GM23248 (cell line): Measurements from ENCODE around the gene PPP1R1C. TPM values are rescaled to one million over a fixed set of nuclear protein-coding genes. Genes with fewer than 3 reads are reported as not detected.

Source experiments
- DNase-seq: peaks from one replicate; pipeline ENCODE4 v3.0.0-alpha.2; 2015
- H2AFZ ChIP-seq: fragments of 200-600 bp; sonication (generic); 2 replicates; pipeline ENCODE4 v1.6.1; 2016; ENCODE audit warnings: antibody characterized with exemption
- H3F3A ChIP-seq: fragments of 200-600 bp; sonication (generic); 2 replicates; pipeline ENCODE4 v1.6.1; 2016; ENCODE audit warnings: mild to moderate bottlenecking, antibody characterized with exemption, mixed run types; ENCODE audit not compliant: insufficient read depth
- H3K27ac ChIP-seq: fragments of 200-600 bp; sonication (generic); 2 replicates; pipeline ENCODE4 v1.5.1; 2016; ENCODE audit warnings: mild to moderate bottlenecking
- H3K27me3 ChIP-seq: fragments of 200-600 bp; sonication (generic); replicated peaks from 2 replicates; pipeline ENCODE4 v1.6.1; 2016; ENCODE audit warnings: mild to moderate bottlenecking; ENCODE audit not compliant: insufficient read depth
- H3K36me3 ChIP-seq: fragments of 200-600 bp; sonication (generic); 2 replicates; pipeline ENCODE4 v1.6.1; 2016; ENCODE audit warnings: low read depth, mild to moderate bottlenecking
- H3K4me1 ChIP-seq: fragments of 200-600 bp; sonication (generic); 2 replicates; pipeline ENCODE4 v1.6.1; 2016; ENCODE audit warnings: mild to moderate bottlenecking; ENCODE audit not compliant: insufficient read depth
- H3K4me2 ChIP-seq: fragments of 200-600 bp; sonication (generic); one replicate; pipeline ENCODE4 v1.6.1; 2016; ENCODE audit warnings: mild to moderate bottlenecking; ENCODE audit not compliant: unreplicated experiment
- H3K4me3 ChIP-seq: fragments of 200-600 bp; sonication (generic); 2 replicates; pipeline ENCODE4 v1.5.1; 2016; ENCODE audit warnings: mild to moderate bottlenecking
- H3K79me2 ChIP-seq: fragments of 200-600 bp; sonication (generic); 2 replicates; pipeline ENCODE4 v1.6.1; 2016; ENCODE audit warnings: mild to moderate bottlenecking; ENCODE audit not compliant: insufficient read depth
- H3K9ac ChIP-seq: fragments of 200-600 bp; sonication (generic); 2 replicates; pipeline ENCODE4 v1.6.1; 2016; ENCODE audit warnings: mild to moderate bottlenecking
- H3K9me2 ChIP-seq: fragments of 200-600 bp; sonication (generic); 2 replicates; pipeline ENCODE4 v1.6.1; 2016; ENCODE audit warnings: mixed run types, mild to moderate bottlenecking, moderate library complexity; ENCODE audit not compliant: insufficient read depth
- H3K9me3 ChIP-seq: fragments of 200-600 bp; sonication (generic); one replicate; pipeline ENCODE4 v1.6.1; 2017; ENCODE audit warnings: low read depth
- H4K20me1 ChIP-seq: fragments of 200-600 bp; sonication (generic); 2 replicates; pipeline ENCODE4 v1.6.0; 2016; ENCODE audit not compliant: insufficient read depth
- EZH2 ChIP-seq: fragments of 200-600 bp; sonication (generic); IDR thresholded peaks from 2 replicates; pipeline ENCODE4 v1.6.1; 2018; ENCODE audit warnings: antibody characterized with exemption, mild to moderate bottlenecking; ENCODE audit not compliant: insufficient read depth, poor library complexity, severe bottlenecking
- EZH2phosphoT487 ChIP-seq: fragments of 200-600 bp; sonication (generic); IDR thresholded peaks from 2 replicates; pipeline ENCODE4 v1.6.1; 2018; ENCODE audit warnings: antibody characterized with exemption, moderate library complexity, mild to moderate bottlenecking, low read depth; ENCODE audit not compliant: insufficient read depth
- WGBS, 2 experiments: methylation state at CpG; one replicate each; pipeline ENCODE4 v1.1.6; 2015 to 2017; ENCODE audit warnings: low lambda C conversion rate in 2 of 2, low coverage in 1 of 2; ENCODE audit errors: missing lambda C conversion rate in 2 of 2; 5-methylcytosine and 5-hydroxymethylcytosine counted together
- in situ Hi-C: fragments of 300-500 bp; cut with MboI; formaldehyde crosslinking; loops from 2 replicates; pipeline ENCODE4 v1.15.0; 2020
- polyA plus RNA-seq: library from polyadenylated mRNA; unstranded; fragments of >200 nt; fragmentation: Nextera tagmentation; extraction: Ambion mirVana; gene quantifications from 2 replicates; pipeline ENCODE4 v1.2.1, GENCODE V29; 2016
- total RNA-seq: library from RNA; depleted of rRNA; stranded (reverse); fragments of >200 nt; shearing (Covaris generic); gene quantifications from 2 replicates; pipeline ENCODE4 v1.2.3, GENCODE V29; 2014

Gene PPP1R1C
- total and polyA plus RNA-seq, 2 experiments from 2014 or later = not detected

- in situ Hi-C loops = no loop called here
- H3K9ac ChIP-seq = no peak overlapping the region
- no peak for TF ChIP-seq EZH2
- TF ChIP-seq EZH2phosphoT487 = no peak
- no peak overlapping the region for H3K4me3 ChIP-seq
- H3K36me3 ChIP-seq = no peaks in the 10 kb centered on the region
- WGBS, 2 experiments = 84 to 90% methylated on average over 4 of the region's 4 CpGs
- H2AFZ ChIP-seq = no peak overlapping the region
- no peaks in the 10 kb centered on the region for H3K27me3 ChIP-seq
- DNase-seq = no peak
- H3K9me2 ChIP-seq = peaks cover 4% of the 10 kb centered on the region; the same call in 1 of the 2 replicates
- H3K79me2 ChIP-seq = no peaks in the 10 kb centered on the region
- no peaks in the 10 kb centered on the region for H3K9me3 ChIP-seq
- H3K4me1 ChIP-seq = no peaks in the 10 kb centered on the region
- no peak overlapping the region for H3K27ac ChIP-seq
- H3K4me2 ChIP-seq = no peak overlapping the region
- H4K20me1 ChIP-seq = no peaks in the 10 kb centered on the region
- no peaks in the 10 kb centered on the region for H3F3A ChIP-seq
Measured at GRCh38 chr2:182050333-182051135, 64.9 kb downstream of the PPP1R1C start.

DNA sequence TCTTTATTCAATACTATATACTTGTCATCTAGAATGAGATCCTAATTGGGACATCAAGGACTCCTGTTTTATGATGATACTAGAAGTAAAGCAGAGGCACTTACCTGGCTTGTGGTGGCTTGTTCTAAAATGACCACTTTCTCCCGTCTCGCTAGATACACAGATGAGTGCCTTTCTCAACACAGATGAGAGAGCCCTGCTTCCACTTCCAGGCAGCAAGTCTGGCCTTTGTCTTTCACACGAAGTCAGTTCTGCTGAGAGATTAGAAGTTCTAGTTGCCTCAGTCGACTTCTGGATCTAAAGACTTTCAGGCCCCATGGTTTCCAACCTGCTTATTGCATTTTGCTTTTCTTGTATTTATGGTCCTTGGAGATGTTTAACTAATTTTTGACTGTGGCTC lies 70.3 kb downstream of the PPP1R1C start:
- in situ Hi-C loops = no loop called here
- no peaks in the 10 kb centered on the region for H3K36me3 ChIP-seq
- no peak overlapping the region for H3K9ac ChIP-seq
- no peak overlapping the region for H3K4me3 ChIP-seq
- no peak overlapping the region for H3K27ac ChIP-seq
- no peaks in the 10 kb centered on the region for H4K20me1 ChIP-seq
- H3K27me3 ChIP-seq = no peaks in the 10 kb centered on the region
- no peaks in the 10 kb centered on the region for H3K4me1 ChIP-seq
- no peaks in the 10 kb centered on the region for H3K79me2 ChIP-seq
- H3K9me2 ChIP-seq = peaks cover 4% of the 10 kb centered on the region; the same call in 1 of the 2 replicates
- H3K9me3 ChIP-seq = no peaks in the 10 kb centered on the region
- no peak for TF ChIP-seq EZH2
- TF ChIP-seq EZH2phosphoT487 = no peak
- no peak for DNase-seq
- H2AFZ ChIP-seq = no peak overlapping the region
- WGBS, 2 experiments = 51 to 59% methylated on average over 4 of the region's 4 CpGs
- no peaks in the 10 kb centered on the region for H3F3A ChIP-seq
- H3K4me2 ChIP-seq = no peak overlapping the region

GRCh38 chr2:182057002-182057401 lies 71.3 kb downstream of the PPP1R1C start:
- H3F3A ChIP-seq = no peaks in the 10 kb centered on the region
- no peak for TF ChIP-seq EZH2
- TF ChIP-seq EZH2phosphoT487 = no peak
- no peak overlapping the region for H3K4me3 ChIP-seq
- H3K27me3 ChIP-seq = no peaks in the 10 kb centered on the region
- H3K9me2 ChIP-seq = peaks cover 4% of the 10 kb centered on the region; the same call in 1 of the 2 replicates
- no peak overlapping the region for H2AFZ ChIP-seq
- no peak overlapping the region for H3K27ac ChIP-seq
- H4K20me1 ChIP-seq = no peaks in the 10 kb centered on the region
- H3K36me3 ChIP-seq = no peaks in the 10 kb centered on the region
- in situ Hi-C loops = no loop called here
- H3K4me1 ChIP-seq = no peaks in the 10 kb centered on the region
- DNase-seq = no peak
- H3K9ac ChIP-seq = no peak overlapping the region
- no peak overlapping the region for H3K4me2 ChIP-seq
- H3K79me2 ChIP-seq = no peaks in the 10 kb centered on the region
- H3K9me3 ChIP-seq = no peaks in the 10 kb centered on the region

GRCh38 chr2:182058056-182058455 lies 72.4 kb downstream of the PPP1R1C start:
- WGBS, 2 experiments = 75 to 88% methylated on average over 1 of the region's 1 CpG
- H3K79me2 ChIP-seq = no peaks in the 10 kb centered on the region
- H3K4me2 ChIP-seq = no peak overlapping the region
- no peaks in the 10 kb centered on the region for H4K20me1 ChIP-seq
- no peaks in the 10 kb centered on the region for H3K9me3 ChIP-seq
- peaks cover 4% of the 10 kb centered on the region; the same call in 1 of the 2 replicates for H3K9me2 ChIP-seq
- H3K27ac ChIP-seq = no peak overlapping the region
- no peaks in the 10 kb centered on the region for H3F3A ChIP-seq
- H3K4me1 ChIP-seq = no peaks in the 10 kb centered on the region
- H3K4me3 ChIP-seq = no peak overlapping the region
- in situ Hi-C loops = no loop called here
- H3K9ac ChIP-seq = no peak overlapping the region
- H2AFZ ChIP-seq = no peak overlapping the region
- no peaks in the 10 kb centered on the region for H3K36me3 ChIP-seq
- no peak for DNase-seq
- H3K27me3 ChIP-seq = no peaks in the 10 kb centered on the region
- TF ChIP-seq EZH2phosphoT487 (no peak), EZH2 (no peak)
